Measurements from ENCODE around the gene RFNG. TPM values are rescaled to one million over a fixed set of nuclear protein-coding genes. Genes with fewer than 3 reads are reported as not detected.
A peak's percentile ranks its signal among the peaks of the same experiment; 100 is the strongest.

The RFNG gene
- total and polyA plus RNA-seq, 2 of the 13 experiments (the other 11 are each of a cell fraction or from before 2014, with no cell fraction given) = 61.4 to 64.0 TPM

DNA sequence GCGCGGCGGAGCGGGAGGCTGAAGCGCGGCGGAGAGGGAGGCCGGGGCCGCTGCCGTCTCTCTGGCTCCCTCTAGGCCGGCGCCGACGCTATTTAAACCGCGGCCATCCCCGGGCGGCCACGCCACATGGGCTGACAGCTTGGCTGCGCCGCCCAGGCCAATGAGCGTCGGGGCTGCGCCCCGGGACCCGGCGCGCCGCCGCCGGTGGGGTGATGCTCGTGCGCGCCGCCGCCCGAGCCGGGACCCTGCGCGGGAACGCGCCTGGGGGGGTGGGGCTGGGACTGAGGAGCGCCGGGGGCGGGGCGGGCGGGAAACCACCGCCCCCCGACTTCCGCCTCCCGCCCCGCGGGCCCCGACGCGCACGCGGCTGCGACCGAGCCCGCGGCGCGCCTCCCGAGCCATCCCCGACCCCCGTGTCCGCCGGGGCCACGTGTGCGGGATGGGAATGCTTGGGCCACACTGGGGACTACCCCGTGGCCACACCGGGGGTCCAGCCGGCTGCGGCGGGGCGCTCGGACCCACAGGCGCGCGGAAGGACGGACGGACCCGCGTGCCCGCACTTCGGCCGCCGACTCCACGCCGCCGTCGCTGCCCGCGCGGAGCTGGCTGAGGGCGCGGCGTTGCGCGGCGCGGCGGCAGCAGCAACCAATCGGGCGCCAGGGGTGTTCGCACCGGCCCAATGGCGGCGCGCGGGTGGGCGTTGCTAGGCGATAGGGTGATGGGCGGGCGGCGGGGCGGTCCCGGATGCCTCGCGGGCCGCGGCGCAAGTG is 46.7 kb upstream of the RFNG start, which contains the start of gene FASN (continued):
- TF ChIP-seq MBNL3 (CRISPR knock-in tag; conservative IDR thresholded peaks at IDR 0.05) (no peak), ZNF747 (CRISPR knock-in tag; IDR thresholded peaks at IDR 0.05; ENCODE audit: borderline replicate concordance) (no peak), ZFP36 (IDR thresholded peaks at IDR 0.05; ENCODE audit: borderline replicate concordance, low read depth, low read length, partially characterized antibody) (no peak), U2AF1 (optimal IDR thresholded peaks at IDR 0.05; ENCODE audit: low read depth, low read length) (no peak), HNRNPH1 (optimal IDR thresholded peaks at IDR 0.05; ENCODE audit: low read depth, low read length) (no peak), ZNF350 (CRISPR knock-in tag; IDR thresholded peaks at IDR 0.05; ENCODE audit: borderline replicate concordance, low read depth) (no peak), POGZ (CRISPR knock-in tag; IDR thresholded peaks at IDR 0.05) (peak; percentile 61; the same call in 1 of the 2 replicates)
- TF ChIP-seq, protein P1, sequence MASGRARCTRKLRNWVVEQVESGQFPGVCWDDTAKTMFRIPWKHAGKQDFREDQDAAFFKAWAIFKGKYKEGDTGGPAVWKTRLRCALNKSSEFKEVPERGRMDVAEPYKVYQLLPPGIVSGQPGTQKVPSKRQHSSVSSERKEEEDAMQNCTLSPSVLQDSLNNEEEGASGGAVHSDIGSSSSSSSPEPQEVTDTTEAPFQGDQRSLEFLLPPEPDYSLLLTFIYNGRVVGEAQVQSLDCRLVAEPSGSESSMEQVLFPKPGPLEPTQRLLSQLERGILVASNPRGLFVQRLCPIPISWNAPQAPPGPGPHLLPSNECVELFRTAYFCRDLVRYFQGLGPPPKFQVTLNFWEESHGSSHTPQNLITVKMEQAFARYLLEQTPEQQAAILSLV (CRISPR knock-in tag; IDR thresholded peaks at IDR 0.05; ENCODE audit: borderline replicate concordance) = peak; percentile 28; the same call in 1 of the 2 replicates
- TF ChIP-seq, protein P2, sequence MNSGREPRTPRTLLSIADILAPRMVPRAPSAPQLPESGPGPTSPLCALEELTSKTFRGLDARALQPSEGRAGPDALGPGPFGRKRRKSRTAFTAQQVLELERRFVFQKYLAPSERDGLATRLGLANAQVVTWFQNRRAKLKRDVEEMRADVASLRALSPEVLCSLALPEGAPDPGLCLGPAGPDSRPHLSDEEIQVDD (CRISPR knock-in tag; IDR thresholded peaks at IDR 0.05; ENCODE audit: borderline replicate concordance) = no peak; the same call in 1 of the 2 replicates
- TF ChIP-seq, protein P3, sequence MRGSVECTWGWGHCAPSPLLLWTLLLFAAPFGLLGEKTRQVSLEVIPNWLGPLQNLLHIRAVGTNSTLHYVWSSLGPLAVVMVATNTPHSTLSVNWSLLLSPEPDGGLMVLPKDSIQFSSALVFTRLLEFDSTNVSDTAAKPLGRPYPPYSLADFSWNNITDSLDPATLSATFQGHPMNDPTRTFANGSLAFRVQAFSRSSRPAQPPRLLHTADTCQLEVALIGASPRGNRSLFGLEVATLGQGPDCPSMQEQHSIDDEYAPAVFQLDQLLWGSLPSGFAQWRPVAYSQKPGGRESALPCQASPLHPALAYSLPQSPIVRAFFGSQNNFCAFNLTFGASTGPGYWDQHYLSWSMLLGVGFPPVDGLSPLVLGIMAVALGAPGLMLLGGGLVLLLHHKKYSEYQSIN (CRISPR knock-in tag; IDR thresholded peaks at IDR 0.05; ENCODE audit: borderline replicate concordance) = no peak
- TF ChIP-seq, protein P4, sequence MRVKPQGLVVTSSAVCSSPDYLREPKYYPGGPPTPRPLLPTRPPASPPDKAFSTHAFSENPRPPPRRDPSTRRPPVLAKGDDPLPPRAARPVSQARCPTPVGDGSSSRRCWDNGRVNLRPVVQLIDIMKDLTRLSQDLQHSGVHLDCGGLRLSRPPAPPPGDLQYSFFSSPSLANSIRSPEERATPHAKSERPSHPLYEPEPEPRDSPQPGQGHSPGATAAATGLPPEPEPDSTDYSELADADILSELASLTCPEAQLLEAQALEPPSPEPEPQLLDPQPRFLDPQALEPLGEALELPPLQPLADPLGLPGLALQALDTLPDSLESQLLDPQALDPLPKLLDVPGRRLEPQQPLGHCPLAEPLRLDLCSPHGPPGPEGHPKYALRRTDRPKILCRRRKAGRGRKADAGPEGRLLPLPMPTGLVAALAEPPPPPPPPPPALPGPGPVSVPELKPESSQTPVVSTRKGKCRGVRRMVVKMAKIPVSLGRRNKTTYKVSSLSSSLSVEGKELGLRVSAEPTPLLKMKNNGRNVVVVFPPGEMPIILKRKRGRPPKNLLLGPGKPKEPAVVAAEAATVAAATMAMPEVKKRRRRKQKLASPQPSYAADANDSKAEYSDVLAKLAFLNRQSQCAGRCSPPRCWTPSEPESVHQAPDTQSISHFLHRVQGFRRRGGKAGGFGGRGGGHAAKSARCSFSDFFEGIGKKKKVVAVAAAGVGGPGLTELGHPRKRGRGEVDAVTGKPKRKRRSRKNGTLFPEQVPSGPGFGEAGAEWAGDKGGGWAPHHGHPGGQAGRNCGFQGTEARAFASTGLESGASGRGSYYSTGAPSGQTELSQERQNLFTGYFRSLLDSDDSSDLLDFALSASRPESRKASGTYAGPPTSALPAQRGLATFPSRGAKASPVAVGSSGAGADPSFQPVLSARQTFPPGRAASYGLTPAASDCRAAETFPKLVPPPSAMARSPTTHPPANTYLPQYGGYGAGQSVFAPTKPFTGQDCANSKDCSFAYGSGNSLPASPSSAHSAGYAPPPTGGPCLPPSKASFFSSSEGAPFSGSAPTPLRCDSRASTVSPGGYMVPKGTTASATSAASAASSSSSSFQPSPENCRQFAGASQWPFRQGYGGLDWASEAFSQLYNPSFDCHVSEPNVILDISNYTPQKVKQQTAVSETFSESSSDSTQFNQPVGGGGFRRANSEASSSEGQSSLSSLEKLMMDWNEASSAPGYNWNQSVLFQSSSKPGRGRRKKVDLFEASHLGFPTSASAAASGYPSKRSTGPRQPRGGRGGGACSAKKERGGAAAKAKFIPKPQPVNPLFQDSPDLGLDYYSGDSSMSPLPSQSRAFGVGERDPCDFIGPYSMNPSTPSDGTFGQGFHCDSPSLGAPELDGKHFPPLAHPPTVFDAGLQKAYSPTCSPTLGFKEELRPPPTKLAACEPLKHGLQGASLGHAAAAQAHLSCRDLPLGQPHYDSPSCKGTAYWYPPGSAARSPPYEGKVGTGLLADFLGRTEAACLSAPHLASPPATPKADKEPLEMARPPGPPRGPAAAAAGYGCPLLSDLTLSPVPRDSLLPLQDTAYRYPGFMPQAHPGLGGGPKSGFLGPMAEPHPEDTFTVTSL (CRISPR knock-in tag; IDR thresholded peaks at IDR 0.05; ENCODE audit: borderline replicate concordance) = no peak
- TF ChIP-seq, protein P5, sequence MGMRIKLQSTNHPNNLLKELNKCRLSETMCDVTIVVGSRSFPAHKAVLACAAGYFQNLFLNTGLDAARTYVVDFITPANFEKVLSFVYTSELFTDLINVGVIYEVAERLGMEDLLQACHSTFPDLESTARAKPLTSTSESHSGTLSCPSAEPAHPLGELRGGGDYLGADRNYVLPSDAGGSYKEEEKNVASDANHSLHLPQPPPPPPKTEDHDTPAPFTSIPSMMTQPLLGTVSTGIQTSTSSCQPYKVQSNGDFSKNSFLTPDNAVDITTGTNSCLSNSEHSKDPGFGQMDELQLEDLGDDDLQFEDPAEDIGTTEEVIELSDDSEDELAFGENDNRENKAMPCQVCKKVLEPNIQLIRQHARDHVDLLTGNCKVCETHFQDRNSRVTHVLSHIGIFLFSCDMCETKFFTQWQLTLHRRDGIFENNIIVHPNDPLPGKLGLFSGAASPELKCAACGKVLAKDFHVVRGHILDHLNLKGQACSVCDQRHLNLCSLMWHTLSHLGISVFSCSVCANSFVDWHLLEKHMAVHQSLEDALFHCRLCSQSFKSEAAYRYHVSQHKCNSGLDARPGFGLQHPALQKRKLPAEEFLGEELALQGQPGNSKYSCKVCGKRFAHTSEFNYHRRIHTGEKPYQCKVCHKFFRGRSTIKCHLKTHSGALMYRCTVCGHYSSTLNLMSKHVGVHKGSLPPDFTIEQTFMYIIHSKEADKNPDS (CRISPR knock-in tag; IDR thresholded peaks at IDR 0.05) = peak; percentile 27; the same call in 1 of the 2 replicates
- TF ChIP-seq, protein P6, sequence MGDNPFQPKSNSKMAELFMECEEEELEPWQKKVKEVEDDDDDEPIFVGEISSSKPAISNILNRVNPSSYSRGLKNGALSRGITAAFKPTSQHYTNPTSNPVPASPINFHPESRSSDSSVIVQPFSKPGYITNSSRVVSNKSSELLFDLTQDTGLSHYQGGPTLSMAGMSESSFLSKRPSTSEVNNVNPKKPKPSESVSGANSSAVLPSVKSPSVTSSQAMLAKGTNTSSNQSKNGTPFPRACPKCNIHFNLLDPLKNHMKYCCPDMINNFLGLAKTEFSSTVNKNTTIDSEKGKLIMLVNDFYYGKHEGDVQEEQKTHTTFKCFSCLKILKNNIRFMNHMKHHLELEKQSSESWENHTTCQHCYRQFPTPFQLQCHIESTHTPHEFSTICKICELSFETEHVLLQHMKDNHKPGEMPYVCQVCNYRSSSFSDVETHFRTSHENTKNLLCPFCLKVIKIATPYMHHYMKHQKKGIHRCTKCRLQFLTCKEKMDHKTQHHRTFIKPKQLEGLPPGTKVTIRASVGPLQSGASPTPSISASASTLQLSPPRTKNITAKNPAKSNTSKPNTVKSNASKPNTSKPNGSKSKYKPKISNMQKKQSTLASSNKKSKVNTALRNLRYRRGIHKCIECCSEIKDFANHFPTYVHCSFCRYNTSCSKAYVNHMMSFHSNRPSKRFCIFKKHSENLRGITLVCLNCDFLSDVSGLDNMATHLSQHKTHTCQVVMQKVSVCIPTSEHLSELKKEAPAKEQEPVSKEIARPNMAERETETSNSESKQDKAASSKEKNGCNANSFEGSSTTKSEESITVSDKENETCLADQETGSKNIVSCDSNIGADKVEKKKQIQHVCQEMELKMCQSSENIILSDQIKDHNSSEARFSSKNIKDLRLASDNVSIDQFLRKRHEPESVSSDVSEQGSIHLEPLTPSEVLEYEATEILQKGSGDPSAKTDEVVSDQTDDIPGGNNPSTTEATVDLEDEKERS (CRISPR knock-in tag; IDR thresholded peaks at IDR 0.05) = no peak
